GM19324 (cell line): Measurements from ENCODE around the gene PRAMEF20.
"Not testable (repeated sequence)": the region's sequence is repeated elsewhere in the genome, so short reads cannot be mapped to it uniquely, and the experiment has no call there.

Source experiments
- ATAC-seq: cut with Tn5 transposase; IDR thresholded peaks from one replicate; pipeline ENCODE4 v1.9.1; 2021; ENCODE audit warnings: mild to moderate bottlenecking, moderate library complexity; ENCODE audit not compliant: unreplicated experiment, low FRiP score

The PRAMEF20 gene

DNA sequence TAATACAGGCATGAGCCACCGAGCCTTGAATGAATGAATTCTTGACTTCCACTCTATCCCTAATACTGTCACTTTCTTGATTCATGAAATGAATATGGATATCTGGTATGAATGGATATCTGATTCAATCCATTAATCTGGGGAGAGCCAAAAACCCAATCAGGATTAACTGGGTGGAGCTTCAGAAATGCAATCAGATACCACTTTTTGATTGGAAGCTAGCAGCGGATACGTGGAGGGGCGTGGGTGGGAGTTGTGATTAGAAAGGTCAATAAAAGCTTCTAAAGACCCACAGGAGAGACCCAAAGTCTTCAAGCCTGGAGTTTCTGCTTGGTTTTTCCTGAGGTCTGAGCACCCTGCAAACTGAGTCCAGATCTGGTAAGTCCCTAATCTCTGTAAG is at the start of gene PRAMEF20:
PRAMEF20 (plus strand) TSS at position 301 of the 400 bp plus-strand sequence. CDS start 5,905 bp downstream, outside the sequence.
- ATAC-seq: not testable (repeated sequence)

DNA sequence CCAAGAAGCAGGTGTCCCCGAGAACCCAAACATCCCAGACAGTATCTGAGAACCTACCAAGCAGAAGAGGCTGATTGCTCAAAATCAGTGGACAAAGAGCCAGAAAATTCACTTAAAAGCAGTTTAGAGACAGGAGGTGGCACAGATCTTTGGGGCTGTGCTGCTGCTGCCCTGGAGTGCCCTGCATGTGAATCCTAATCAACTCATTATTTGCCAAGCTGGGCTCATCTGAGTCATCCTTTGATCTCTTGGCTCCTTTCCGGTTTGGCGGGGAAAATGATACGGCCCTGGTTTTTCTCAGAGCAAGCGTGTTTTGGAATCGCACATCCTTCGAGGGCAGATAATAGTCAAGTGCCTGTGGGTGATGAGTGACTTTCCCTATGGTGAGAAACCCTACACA is 47.9 kb upstream of the PRAMEF20 start:
- ATAC-seq: not testable (repeated sequence)

DNA sequence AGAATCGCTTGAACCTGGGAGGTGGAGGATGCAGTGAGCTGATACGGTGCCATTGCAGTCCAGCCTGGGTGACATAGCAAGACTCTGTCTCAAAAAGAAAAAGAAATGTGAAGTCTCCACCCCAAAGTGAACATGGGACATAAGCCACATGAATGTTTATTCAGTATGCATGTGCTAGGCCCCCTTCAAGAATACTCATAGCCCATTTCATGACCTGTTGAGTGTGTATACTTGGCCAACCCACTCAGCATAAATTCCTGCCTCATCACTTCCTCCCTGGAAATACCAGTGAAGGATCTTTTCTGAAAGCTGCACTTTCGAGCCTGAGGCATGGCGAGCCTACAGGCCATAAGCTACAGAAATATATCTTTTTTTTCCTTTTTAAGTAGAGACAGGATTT is 45.3 kb upstream of the PRAMEF20 start:
- not testable (repeated sequence) for ATAC-seq

DNA sequence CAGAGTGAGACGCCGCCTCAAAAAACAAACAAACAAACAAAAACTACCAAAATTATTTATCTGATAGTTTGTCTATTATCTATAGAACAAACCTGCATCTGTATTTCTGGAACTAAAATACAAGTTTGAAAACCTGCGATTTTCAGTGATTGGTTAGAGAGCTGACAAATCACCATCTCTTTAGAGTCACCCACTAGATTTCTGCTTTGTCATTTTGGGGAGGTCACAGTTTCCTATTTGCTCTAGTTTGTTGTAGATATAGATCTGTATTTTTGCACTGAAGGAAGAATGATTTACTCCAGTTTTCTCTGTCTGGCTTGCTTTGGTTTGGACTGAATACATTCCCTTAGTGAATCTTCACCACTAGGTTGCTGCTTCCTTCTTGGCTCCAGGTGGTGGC is 43.7 kb upstream of the PRAMEF20 start:
- ATAC-seq: not testable (repeated sequence)

DNA sequence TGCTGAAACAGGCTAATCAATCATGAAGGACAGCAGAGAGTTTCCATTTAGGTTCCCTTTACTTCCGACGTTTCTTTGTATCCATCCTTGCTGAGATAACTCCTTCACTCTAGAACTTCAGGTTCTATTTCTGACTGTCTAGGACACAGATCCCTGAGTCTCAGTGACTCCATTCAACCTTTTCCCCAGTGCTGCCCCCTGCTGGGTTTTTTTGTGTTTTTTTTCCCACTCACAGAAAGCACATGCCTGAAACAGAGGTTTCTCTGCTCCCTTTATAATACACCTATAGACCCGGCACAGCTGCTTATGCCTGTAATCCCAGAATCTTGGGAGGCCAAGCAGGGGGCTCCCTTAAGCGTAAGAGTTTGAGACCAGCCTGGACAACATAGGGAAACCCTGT is 41.7 kb upstream of the PRAMEF20 start:
- not testable (repeated sequence) for ATAC-seq

DNA sequence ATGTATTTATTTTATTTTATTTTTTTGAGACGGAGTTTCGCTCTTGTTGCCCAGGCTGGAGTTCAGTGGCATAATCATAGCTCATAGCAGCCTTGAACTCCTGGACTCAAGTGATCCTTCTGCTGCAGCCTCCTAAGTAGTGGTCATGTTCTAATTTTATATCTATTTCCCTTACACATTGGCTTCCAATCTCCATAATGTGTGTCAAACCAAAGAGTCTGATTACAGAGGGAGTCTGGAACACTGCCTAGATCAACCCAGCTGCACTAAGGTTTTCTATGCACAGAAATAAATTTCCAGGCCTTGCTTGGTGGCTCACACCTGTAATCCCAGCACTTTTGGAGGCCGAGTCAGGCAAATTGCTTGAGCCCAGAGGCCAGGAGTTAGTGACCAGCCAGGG is 31.3 kb upstream of the PRAMEF20 start:
- not testable (repeated sequence) for ATAC-seq

DNA sequence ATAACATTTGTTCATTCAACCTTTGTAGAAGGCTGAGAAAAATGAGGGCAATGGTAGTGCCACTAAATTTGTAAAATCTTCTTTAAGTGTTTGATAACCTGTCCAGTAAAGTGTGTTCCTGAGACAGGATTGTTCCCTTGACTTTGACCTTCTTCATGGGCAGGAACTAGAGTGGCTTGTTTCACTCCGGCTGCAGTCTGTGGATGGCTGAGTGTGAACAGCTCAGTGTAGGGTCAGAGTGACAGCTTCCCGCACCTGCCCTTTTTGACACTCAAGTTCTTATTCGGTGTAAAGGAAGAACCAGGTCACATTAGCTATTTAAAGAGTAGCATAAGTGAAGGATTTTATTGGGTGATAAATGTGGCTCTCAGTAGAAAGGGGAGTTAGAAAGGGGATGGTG is 29.9 kb upstream of the PRAMEF20 start:
- ATAC-seq: not testable (repeated sequence)

DNA sequence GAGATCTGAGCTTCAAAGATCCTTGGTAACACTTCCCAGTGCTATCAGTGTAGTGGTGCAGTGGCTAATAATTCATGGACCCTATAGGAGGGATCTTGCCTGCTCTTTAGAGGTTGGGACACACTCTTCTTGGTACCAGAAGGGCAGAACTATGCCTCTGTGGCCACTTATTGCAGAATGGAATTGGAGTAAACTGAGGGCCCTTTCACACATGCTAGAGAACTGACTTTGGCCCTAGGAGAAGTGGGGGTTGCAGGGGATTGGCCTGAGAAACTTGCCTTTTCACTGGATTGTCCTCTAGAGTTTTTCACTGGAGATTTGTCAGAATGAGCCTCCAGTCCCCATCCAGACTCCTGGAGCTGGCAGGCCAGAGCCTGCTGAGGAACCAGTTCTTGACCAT is 20.9 kb upstream of the PRAMEF20 start, which contains the start of gene PRAMEF17:
PRAMEF17 (plus strand) TSS at position 301 of the 400 bp plus-strand sequence; CDS start at position 327, 26 bp downstream.
- not testable (repeated sequence) for ATAC-seq

DNA sequence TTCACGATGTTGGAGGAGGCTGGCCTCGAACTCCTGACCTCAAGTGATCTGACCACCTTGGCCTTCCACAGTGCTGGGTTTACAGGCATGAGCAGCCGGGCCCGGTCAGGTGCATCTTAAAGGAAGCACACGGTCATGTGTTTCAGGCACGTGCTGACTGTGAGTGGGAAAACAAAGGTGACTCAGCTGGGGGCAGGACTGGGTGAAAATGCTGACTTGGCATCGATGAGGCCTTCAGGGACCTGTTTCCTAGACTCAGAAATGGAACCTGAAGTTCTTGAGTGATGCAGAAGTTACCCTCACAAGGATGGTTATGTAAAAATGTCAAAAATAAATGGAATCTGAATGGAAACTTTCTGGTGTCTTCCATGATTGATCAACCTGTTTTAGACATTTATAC is 17.2 kb upstream of the PRAMEF20 start:
- ATAC-seq: not testable (repeated sequence)

DNA sequence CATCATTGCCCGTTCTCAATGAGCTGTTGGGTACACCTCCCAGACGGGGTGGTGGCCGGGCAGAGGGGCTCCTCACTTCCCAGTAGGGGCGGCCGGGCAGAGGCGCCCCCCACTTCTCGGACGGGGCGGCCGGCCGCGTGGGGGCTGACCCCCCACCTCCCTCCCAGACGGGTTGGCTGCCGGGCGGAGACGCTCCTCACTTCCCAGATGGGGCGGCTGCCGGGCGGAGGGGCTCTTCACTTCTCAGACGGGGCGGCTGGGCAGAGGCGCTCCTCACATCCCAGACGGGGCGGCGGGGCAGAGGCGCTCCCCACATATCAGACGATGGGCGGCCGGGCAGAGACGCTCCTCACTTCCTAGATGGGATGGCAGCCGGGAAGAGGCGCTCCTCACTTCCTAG is 15.5 kb upstream of the PRAMEF20 start:
- ATAC-seq: not testable (repeated sequence)

DNA sequence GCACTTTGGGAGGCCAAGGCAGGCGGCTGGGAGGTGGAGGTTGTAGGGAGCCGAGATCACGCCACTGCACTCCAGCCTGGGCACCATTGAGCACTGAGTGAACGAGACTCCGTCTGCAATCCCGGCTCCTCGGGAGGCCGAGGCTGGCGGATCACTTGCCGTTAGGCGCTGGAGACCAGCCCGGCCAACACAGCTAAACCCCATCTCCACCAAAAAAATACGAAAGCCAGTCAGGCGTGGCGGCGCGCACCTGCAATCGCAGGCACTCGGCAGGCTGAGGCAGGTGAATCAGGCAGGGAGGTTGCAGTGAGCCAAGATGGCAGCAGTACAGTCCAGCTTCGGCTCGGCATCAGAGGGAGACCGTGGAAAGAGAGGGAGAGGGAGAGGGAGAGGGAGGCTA is 14.9 kb upstream of the PRAMEF20 start:
- not testable (repeated sequence) for ATAC-seq

DNA sequence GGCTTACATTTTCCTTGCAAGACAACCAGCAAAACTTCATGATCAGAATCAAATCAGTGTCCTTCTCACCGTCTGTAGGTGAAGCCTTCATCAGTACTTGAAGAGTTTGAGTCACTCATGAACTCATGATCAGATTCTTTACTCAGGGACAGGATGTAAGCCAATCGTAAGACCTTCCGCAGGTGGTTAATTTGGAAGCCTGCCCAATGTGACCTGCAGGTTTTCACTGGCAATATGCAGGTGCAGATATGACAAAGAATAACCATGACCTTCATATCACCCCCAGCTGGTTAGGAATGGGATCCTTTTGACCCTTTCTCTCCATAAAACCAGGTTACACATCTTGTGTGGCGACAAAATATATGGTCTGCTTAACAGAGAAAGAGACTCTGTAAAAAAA is 2.4 kb upstream of the PRAMEF20 start:
- no peak for ATAC-seq

DNA sequence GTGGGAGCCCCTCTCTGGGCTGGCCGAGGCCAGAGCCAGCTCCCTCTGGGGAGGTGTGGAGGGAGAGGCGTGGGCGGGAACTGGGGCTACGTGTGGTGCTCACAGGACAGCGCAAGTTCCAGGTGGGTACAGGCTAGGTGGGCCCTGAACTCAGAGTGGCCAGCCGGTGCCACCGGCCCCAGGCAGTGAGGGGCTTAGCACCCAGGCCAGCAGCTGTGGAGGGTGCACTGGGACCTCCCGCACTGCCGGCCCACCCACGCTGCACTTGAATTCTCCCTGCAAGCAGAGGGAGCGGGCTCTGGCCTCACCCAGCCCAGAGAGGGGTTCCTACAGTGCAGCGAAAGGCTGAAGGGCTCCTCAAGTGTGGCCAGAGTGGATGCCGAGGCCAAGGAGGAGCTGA is 20.2 kb downstream of the PRAMEF20 start:
- ATAC-seq: no peak

DNA sequence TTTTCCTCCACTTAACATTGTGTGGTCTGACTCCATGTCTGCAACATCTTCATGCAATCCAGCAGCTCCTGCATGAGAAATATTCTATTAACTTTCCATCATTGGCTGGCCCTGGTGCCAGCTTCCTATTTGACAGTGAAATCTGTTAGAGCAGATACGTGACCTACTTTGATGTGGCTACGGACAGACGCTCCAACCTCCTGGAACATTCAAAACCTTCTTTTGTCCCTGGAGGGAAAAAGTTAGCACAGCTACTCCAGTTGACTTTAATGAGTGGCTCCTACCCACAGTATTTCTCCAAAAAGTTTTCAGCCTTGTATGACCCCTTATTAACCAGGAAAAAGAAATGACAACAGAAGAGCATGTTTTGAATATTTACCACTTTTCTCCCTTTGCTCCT is 22.0 kb downstream of the PRAMEF20 start:
- no peak for ATAC-seq

DNA sequence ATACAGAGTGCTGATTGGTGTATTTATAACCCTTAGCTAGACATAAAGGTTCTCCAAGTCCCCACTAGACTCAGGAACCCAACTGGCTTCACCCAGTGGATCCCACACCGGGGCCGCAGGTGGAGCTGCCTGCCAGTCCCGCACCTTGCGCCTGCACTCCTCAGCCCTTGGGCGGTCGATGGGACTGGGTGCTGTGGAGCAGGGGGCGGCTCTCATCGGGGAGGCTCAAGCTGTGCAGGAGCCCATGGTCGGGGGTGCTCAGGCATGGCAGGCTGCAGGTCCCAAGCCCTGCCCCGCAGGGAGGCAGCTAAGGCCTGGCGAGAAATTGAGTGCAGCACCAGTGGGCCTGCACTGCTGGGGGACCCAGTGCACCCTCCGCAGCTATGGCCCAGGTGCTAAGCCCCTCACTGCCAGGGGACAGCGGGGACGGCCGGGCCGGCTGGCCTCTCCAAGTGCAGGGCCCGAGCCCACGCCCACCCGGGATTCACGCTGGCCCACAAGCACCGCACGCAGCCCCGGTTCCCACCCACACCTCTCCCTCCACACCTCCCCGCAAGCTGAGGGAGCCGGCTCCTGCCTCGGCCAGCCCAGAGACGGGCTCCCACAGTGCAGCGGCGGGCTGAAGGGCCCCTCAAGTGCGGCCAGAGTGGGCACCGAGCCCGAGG is 23.6 kb downstream of the PRAMEF20 start:
- not testable (repeated sequence) for ATAC-seq

DNA sequence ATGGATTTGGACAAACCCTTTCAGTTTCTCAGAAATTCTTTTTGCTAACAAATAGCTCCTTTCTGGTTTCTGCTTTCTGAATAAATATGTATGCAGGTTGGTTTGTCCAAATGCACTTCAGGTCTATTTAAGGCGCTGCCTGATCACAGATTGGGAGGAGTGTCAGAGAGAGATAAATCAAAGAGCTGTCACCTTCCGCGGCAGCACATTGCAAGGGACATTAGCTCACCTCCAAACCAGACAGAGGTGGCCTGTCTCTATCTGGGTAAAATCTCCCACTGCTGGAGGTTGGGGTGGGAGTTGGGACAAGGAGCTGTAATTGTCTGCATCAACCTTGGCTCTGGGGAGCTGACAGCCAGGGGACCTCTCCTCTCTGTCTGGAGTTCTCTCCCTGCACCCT is 25.2 kb downstream of the PRAMEF20 start:
- ATAC-seq: no peak

DNA sequence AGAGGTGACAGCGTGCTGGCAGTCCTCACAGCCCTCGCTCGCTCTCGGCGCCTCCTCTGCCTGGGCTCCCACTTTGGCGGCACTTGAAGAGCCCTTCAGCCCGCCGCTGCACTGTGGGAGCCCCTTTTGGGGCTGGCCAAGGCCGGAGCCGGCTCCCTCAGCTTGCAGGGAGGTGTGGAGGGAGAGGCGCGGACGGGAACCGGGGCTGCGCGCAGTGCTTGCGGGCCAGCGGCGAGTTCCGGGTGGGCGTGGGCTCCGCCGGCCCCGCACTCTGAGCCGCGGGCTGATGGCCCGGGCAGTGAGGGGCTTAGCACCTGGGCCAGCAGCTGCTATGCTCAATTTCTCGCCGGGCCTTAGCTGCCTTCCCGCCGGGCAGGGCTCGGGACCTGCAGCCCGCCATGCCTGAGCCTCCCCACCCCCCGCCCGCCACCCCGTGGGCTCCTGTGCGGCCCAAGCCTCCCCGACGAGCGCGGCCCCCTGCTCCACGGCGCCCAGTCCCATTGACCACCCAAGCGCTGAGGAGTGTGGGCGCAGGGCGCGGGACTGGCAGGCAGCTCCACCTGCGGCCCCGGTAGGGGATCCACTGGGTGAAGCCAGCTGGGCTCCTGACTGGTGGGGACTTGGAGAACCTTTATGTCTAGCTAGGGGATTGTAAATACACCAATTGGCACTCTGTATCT is 29.0 kb downstream of the PRAMEF20 start:
- ATAC-seq: not testable (repeated sequence)

DNA sequence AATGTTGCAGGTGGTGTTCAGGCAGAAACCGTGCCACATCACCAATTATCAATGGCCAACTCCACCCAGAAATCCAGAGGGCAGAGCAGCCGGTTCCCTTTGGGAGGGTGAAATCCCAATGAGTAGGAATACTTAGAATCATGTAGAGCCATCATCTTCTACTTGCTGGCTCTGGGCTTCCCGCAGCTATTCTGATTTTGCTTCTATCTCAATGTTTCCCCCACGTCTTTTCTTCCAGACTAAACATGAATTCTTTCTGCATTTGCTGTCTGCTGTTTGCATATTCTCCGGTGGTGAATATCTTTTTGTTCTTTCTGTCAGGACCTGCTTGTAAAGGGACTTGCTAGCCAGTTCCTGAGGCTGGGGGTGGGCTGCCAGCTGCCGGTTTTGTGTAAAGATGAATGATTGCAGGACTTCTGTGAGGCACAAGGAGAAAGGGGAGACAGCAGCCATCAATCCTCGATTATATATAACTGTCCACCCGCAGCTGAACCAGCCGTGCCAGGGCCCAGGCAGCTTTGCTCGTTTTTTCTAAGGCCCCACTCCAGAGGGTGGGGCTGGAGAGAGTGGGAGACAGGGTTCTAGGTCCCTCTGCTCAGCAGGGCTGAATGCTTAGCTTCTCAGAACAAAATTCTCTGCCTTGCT is 33.2 kb downstream of the PRAMEF20 start:
- ATAC-seq: no peak

DNA sequence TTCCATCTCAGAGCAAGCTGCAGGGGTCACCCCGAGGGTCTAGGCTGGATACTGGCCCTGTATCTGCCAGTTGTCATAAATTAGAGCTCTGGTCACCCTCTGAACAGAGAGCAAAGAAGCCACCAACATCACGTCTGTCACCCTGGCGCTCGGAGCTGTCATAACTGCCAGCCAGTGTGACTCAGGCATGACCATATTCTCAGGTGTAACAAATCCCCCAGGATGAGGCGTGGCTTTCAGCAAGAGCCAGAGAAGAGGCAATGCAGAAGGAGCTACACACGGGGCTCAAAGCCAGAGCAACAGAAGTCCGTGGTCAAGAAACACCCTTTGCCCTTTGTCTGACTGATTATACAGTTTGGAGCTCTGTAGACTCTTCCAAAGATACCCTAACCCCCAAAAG is 40.0 kb downstream of the PRAMEF20 start:
- ATAC-seq: no peak

DNA sequence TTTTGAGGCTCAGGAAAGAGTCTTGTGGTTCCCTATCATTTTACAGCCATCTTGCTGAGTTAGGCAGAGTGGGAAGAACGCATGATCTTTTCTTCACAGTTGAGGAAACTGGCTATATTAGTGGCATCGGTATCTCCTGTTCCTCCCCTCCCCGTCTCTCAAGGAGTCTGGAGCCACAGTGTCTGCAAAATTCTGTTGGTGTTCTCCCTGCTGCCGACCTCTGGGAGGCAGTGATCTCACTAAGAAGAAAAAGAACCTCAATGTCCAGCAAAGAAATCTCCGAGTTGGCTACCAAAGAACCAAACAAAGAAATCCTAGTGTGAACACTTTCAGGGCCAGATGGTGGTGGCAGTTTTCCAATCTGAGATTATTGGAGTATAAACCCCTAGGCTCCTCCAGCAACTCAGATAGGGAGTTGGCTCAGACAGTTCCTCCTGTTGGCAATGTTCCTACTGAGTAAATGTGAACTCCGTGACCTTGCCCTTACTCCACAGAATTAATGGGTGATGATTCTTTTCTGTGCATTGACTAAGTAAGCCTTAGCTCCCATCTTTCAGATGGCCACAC is 41.2 kb downstream of the PRAMEF20 start:
- no peak for ATAC-seq

DNA sequence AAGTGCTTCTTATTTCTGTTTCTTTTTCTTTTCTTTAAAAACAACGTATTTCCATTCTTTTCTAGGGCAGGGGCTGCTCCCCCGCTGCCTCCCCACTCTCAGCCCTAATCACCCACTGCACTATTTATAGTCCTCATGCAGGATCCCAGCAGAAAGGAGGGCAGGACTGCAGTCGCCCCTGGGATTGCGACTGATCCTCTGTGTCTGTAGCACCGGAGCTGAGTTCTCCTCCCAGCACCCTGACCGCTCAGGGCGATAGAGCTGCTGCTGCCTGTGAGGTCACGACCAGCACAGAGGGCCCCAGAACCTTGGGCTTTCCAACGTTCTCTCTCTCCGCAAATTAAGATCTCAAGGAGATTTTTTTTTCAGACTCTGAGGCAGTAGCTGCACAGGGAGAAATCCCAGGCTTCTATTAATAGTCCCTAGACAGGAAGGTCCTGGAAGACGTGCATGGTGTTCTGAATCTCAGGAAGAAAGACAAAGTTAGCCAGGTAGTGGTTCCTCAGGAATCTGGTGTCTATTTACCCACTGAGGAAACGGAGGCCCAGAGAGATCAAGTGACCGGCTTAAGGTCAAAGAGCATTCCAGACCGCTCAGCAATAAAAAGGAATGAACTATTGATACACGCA is 46.8 kb downstream of the PRAMEF20 start:
- no peak for ATAC-seq
